GM18502 (cell line): Measurements from ENCODE around the gene SULF2.

ENCODE experiments used
- ATAC-seq: cut with Tn5 transposase; IDR thresholded peaks from one replicate; pipeline ENCODE4 v1.9.1; 2021; ENCODE audit warnings: mild to moderate bottlenecking; ENCODE audit not compliant: unreplicated experiment, poor library complexity

SULF2 gene

DNA sequence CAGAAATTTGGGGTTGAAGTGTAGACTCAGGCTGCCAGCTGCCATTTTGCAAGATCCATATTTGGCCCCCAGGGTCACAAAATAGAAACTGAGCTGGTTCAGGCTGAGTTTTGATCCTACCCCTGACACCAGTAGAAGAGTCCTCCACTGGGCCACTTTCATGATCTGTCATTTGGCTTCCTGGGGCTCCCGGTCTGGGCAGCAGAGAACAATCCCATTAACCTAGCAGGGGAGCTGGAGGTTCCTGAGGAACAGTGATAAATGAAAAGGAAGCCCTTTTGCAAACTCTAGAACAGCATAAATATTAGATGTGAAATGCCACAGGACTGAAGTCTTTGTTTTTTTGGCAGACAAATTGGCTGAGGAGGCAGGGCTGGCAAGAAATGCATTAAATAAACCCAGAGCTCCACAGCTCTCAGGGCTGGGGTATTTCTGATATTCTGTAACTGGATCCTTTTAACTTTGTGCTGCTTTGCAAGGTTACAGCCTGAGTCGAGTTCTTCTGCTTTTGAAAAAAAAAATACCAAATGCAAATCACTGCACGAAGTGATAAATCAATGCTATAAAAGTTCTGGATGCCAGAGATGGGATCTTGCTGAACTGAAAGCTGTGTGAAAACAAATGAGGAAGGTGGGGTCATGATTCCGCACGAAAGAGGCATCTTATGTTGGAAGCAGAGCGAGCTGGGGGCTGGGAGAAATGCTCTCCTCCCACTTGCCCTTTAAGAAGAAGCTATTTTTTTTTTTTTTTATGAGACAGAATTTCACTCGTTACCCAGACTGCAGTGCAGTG, 64.4 kb downstream of the SULF2 start:
- ATAC-seq = no peak

GRCh38 chr20:47719625-47720024, 65.7 kb downstream of the SULF2 start:
- no peak for ATAC-seq

GRCh38 chr20:47719211-47719610, 66.1 kb downstream of the SULF2 start:
- ATAC-seq = no peak

- no peak for ATAC-seq
These were observed 66.9 kb downstream of the SULF2 start for GRCh38 chr20:47718398-47718797.

DNA sequence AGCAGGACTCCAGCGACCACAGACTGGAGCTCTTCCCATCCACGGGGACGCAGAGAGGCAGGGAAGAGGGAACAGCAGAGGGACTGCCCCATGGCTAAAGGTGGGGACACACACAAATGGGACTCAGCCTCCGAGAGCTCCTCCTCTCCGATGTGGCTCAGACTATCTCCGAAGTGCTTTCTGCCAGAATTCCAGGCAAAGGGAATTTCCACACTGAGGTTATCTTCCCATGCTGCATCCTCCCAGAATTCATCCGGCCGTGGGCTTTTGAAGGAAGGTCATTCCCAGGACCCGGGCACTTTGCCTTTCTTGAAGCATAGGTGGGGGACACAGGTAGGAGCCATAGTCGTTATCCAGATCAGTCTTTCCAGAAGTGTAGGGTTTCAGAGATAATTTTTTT, 67.9 kb downstream of the SULF2 start:
- ATAC-seq = no peak

- no peak for ATAC-seq
These were observed 71.3 kb downstream of the SULF2 start for GRCh38 chr20:47713878-47714450.

GRCh38 chr20:47713163-47713562, 72.1 kb downstream of the SULF2 start:
- ATAC-seq = no peak

DNA sequence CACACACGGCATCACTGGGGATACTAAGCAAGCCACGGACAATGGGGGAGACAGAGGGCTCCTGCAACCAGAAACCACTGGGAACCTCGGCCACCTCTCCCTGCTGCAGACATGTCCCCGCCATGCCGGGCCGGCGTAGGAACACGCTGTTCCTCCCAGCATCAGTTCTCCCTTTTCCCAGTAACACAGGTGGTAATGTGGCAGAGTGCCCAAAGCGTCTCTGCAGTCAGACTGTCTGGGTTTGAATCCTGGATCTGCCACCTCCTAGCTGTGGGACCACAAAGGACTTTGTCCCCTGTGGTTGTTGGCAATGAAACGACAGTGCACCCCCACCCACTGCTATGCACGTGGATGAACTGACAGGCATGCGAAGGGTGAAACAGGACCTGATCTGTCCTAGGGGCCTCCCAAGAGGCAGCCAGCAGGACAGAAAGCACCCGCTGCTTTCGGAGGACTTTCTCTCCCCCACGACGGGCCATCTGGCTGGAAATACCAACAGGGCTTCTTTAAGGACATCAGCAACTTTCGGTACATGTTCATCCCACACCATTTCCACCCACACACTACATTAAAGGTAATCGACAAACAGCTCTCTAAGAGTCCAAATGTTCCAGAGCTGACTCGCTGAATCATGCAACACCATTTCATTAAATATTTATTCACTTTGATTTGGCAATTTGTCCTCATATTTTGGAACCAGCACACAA, 74.1 kb downstream of the SULF2 start:
- no peak for ATAC-seq

GRCh38 chr20:47710665-47711045, 74.6 kb downstream of the SULF2 start:
- ATAC-seq = no peak

- ATAC-seq = no peak
These were observed 76.1 kb downstream of the SULF2 start for GRCh38 chr20:47708953-47709833.

- no peak for ATAC-seq
These were observed 77.0 kb downstream of the SULF2 start for GRCh38 chr20:47708140-47708807.

GRCh38 chr20:47706345-47706744, 78.9 kb downstream of the SULF2 start:
- no peak for ATAC-seq

- no peak for ATAC-seq
These were observed 79.8 kb downstream of the SULF2 start for GRCh38 chr20:47705497-47705856.

DNA sequence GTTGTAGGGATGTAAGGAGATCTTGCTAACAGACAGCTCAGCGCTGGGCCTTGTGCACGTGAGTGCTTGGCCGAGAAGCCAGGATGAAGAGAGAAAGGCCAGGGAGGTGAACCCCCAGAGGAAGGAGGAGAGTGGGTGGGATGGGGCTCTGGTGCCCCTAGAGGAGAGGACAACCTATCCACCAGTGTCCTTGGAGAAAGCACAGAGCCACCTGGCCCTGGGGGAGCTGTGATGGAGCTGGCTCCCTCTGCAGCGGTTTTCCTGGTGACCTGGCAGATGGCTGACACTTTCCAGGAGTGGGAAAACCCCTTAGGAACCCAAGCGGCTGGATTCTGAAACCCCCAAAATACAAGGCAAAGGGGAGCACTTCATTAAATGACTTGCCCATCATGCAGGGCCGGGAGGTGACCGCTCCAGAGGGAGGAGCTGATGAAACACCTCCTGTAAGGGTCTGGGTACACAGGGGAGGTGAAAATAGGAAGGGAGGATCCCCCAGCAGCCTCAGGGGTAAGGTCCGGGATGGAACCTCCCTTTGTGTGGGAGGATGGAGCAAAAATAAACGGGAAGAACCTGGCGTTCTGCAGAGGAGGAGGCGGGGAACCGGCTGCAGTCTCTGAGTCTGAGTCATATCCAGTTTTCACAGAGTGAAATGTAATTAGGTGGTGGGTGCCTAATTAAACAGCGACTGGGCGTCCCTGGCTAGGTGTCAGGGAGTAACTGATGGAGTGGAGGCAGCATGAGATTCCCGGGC, 80.4 kb downstream of the SULF2 start:
- no peak for ATAC-seq

DNA sequence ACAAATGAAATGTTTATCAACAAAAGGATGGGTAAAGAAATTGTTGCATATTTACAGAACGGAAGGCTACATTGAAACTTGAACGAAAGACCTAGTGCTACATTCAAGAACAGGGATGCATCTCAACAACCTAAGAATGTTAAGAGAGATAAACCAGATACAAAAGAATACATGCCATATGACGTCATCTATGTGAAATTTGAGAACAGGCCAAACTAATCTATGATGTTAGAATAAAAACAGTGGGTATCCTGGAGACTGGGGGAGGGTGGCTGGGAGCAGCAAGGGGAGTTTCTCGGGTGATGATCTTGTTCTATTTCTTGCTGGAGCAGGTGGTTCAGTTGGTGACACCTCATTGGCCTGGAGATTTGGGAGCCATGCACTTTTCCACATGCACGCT, 81.5 kb downstream of the SULF2 start:
- no peak for ATAC-seq

DNA sequence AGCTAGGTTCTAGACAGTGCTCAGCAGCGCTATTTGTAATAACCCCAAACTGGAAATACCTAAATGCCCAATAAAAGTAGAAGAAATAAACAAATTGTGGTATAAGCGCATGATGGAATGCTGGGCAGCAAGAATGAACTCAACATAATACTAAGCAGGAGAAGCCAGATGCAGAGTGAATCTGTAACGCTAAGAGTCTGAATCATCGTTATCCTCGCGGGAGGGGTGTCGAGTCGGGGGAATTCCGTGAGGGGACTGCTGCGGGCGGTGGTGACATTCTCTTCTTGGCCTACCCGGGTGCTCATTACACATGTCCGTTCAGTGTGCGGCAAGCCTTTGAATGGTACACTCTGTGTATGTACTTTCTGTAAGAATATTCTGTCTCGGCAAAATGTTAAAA, 83.7 kb downstream of the SULF2 start:
- ATAC-seq = no peak

DNA sequence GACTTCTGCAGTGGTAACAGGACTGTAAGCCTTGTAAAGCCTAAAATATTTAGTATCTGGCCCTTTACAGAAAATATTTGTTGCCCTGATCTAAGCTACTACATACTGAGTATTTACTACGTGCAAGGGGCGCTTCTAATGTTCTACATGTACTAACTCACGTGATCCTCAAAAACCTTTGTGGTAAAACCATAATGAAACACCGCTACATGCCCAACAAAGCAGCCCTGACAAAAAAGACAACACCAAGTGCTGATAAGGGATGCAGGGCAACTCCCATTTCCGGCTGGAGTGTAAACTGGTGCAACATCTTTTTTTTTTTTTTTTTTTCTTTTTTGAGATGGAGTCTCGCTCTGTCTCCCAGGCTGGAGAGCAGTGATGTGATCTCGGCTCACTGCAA, 85.0 kb downstream of the SULF2 start:
- no peak for ATAC-seq

DNA sequence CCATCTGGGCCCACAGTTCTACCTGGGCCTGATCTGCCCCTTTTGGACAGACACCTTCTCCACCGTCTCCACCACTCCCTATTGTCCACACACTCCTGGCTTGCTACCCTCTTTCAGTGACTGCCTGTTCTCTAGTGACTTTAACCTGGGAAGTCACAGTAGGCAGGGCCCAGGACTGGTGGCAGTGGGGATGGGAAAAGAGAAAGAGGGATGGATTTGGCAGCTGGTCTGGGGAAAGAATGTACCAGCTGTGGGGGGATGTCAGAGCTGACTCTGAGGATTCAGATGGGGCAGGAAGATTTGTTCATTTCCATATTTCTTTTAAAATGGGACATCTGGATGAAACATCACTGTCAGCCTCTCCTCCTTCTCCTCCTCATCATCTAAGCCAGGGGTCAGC, 85.5 kb downstream of the SULF2 start:
- no peak for ATAC-seq

GRCh38 chr20:47698142-47698541, 87.1 kb downstream of the SULF2 start:
- ATAC-seq = no peak

GRCh38 chr20:47696856-47697255, 88.4 kb downstream of the SULF2 start:
- ATAC-seq = no peak
